GM18858 (cell line): ENCODE measurements around the gene HMGCL.
"Not testable (repeated sequence)": the region's sequence is repeated elsewhere in the genome, so short reads cannot be mapped to it uniquely, and the experiment has no call there.

Experiments used
- ATAC-seq: cut with Tn5 transposase; IDR thresholded peaks from one replicate; pipeline ENCODE4 v1.9.1; 2021; ENCODE audit not compliant: unreplicated experiment

HMGCL gene

GRCh38 chr1:23827717-23828116 lies 2.5 kb upstream of the HMGCL start:
- ATAC-seq, result no peak

DNA sequence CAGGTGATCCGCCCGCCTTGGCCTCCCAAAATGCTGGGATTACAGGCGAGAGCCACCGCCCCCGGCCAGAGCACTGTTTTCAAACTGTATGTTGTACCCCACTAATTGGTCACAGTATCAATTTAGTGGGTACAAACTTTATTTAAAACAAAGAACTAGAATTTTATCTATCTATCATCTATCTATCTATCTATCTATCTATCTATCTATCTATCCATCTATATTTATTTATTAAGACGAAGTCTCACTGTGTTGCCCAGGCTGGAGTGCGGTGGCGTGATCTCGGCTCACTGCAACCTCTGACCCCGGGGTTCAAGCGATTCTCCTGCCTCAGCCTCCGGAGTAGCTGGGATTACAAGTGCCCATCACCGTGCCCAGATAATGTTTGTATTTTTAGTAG lies 1.4 kb upstream of the HMGCL start:
- ATAC-seq, result not testable (repeated sequence)

- ATAC-seq, result no peak
Measured at GRCh38 chr1:23825762-23826522, 713 bp upstream of the HMGCL start.

GRCh38 chr1:23824711-23825075 lies 536 bp downstream of the HMGCL start:
- ATAC-seq, result no peak

GRCh38 chr1:23823767-23824166 lies 1.5 kb downstream of the HMGCL start:
- ATAC-seq, result no peak

DNA sequence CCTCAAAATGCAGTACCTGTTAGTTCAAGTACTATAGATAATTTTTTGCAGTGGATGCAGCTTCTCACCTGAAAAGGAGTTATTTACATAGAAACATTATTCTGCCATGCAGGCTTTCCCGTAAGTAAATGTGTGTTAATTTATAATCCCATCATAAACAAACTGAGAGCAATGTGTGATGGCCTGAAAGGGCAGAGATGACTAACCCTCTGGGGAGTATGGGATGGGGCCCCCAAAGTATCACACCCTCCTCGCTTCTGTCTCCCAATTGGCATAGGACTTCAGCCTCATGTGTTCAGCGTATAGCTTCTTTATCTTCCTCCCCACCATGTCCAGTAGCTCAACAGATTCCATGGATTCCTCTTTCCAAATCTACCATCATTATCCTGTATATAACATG lies 7.6 kb downstream of the HMGCL start:
- ATAC-seq, result no peak

- no peak for ATAC-seq
Measured at GRCh38 chr1:23816906-23817305, 8.3 kb downstream of the HMGCL start.

GRCh38 chr1:23816361-23816760 lies 8.9 kb downstream of the HMGCL start:
- ATAC-seq, result no peak

GRCh38 chr1:23814016-23814415 lies 11.2 kb downstream of the HMGCL start:
- no peak for ATAC-seq

DNA sequence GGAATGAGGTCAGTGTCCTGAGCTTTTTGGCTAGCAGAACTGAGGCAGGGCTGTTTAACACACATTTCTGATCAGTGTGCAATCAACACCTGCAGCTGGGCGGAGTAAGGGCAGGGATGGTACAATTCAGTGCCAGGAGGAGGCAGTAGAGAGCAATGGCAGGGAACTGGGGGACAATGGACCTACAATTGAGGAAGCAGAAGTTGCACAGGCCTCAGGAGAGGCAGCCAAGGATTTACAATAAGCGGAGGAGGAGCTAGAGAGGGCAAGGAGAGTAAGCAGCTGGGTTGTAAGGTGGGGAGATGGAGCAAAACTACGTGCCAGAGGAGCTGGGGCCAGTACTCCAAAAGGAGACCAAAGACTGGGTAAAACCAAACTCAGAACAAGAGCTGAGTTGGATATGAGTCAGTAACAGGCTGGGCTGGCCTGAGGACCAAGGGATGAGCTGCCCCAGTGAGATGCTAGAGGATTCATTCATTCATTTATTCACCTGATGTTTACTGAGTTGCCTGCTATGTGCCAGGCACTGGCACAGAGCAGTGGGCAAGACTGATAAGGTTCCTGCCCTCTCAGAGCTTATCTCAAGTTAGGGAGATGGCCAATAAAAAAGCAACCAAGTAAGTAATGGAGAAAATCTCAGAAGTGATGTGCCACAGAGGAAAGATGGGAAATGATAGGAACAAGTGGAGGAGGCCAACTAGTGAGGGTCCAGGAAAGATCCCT lies 14.2 kb downstream of the HMGCL start:
- ATAC-seq, result no peak

DNA sequence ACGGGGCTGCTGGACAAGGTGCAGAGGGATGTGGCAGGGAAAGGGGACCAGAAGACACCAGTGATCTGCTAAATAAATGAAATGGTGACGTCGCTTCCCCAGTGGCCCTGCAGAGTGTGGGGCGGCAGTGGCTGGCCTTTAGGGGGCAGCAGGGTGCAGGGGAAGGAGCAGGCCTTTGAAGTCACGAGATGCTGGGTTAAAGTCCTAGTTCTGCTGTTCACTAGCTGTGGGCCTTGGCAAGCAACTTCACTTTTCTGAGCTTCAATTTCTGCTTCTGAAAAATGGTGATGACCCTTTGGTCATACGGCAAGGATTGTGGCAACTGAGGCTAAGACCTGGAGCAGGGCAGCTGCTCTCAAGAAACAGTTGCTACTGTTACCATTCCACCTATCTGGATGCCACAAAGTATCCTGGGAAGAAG lies 15.5 kb downstream of the HMGCL start:
- no peak for ATAC-seq

DNA sequence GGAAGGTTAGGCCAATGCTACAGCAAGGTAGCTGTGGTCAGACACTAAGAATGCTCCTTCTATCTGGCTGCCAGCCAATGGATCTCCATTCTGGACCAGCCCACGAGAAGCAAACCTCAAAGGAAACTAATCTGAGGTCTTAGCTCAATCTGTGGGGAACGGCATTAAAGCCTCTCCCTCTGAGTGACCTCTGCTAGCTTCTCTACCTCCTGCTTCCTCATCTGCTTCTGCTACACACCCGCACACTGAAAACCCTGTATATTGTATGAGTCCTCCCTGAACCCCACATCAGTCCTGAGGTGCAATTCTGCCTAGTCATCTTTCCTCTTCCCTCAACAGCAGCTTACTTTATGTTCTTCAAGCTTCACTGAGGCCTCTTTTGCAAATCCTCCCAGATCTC lies 17.8 kb downstream of the HMGCL start:
- ATAC-seq, result no peak

GRCh38 chr1:23806280-23806679 lies 18.9 kb downstream of the HMGCL start:
- no peak for ATAC-seq

DNA sequence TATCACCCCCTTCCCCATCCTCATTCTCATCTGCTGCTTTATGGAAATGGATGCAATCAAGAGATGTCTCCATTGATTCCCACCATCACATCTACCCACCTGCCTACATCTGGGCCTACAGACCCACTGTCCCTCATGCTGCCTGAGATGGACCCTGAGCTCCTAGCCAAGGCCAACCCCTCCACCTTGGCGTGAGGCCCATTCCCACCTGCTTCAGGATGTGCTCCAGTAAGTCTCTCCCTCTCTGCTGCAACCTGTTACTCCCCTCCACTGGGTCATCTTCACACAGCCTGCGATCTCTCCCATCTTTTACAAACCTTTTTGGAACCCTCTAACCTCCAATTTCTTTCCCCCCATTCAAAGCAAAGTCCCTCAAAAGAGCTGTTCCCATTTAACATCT lies 20.2 kb downstream of the HMGCL start:
- no peak for ATAC-seq

DNA sequence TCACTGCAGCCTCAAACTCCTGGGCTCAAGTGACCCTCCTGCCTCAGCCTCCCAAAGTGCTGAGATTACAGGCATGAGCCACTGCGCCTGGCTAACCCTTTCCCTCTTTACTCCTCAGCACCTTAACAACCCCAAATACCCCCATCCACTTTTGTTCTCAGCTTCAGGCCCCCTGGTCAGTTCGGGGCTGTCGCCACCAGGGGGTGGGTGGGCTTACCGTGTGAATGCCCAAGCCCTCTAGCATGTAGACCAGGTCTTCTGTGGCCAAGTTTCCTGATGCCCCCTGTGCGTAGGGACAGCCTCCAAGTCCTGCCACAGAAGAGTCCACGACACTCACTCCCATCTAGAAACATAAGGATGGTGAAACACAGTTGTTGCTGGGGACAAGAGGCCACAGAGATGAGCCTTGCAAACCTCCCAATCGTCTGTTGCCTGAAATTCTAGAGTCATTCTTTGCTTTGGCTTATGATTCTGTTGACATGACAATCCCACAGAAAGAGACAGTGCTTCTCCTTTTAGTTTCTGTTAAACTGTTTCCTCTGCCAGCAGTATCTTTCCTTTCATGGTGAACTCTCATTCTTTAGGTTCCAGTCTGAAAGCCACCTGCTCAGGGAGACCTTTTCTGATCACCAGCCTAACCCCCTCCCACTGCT lies 20.9 kb downstream of the HMGCL start:
- no peak for ATAC-seq

GRCh38 chr1:23803674-23804073 lies 21.6 kb downstream of the HMGCL start:
- ATAC-seq, result no peak

GRCh38 chr1:23802809-23803342 lies 22.4 kb downstream of the HMGCL start:
- ATAC-seq, result not testable (repeated sequence)

GRCh38 chr1:23801876-23802275 lies 23.4 kb downstream of the HMGCL start:
- ATAC-seq, result no peak

DNA sequence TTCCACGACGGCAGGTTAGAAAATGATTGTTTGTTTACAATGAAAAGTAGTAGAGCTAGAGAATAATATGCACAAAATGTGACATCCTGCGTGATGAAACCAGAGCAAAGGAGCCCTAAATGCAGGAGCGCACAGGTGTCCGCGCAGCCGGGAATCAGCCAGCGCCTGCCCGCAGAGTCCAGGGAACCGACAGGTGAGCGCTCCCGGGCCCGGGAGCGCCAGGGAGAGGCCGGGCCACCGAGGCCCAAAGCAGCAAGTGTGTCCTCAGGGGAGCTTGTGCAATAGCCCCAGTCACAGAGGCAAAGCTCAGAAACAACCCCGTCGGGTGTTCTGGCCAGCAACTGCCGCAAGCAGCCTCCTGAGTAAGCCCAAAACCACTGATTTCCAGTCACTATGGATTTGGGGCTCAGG lies 23.9 kb downstream of the HMGCL start:
- ATAC-seq, result no peak

DNA sequence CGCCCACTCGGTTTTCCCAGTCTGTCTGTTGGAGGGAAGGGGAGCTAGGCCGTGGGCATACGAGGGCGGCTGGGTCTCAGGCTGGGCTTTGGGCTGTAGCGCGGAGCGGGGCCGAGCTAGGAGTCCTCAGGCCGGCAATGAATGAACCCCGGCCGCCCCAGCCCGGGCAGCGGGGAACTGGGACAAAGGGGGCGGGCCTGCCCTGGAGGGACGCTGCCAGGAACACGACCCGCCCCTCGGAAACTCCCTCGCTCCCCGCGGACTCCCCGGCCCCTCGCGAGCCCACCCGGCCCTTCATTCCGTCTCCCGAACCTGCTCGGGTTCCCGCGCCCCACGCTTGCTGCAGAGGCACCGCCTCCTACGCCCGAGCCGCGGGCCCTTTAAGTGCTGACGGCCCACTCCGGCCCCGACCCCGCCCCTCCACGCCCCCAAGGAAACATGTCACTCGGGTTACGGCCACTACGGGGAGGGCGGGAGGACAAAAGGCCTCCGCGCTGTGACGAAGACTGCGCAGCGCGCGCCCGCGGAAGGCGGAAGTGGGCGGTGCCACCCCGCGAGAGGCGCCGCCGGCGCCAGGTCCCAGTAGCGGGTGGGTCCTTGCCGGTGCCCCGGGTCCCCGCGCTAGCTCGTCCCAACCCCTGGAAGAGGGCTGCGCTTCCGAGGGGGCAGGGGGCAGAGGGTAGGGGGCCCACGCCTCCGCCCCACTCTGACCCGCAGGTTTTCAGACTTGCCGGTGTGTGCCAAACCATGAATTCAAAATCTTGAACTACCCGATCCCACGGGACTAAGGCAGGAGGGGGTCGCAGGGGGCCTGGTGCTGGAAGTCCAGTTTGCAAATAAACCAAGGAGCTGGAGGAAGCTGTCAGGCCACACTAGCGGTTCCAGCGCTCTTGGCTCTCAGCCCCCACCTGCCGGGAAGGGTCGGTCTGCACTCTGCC lies 24.6 kb downstream of the HMGCL start, which contains the start of gene GALE:
Gene GALE, minus strand, starts transcription at position 355 of the 938 bp plus-strand sequence. CDS start 1,747 bp downstream, outside the sequence.
- no peak for ATAC-seq
